ENCODE measurements around the gene COL15A1.

COL15A1 gene

GRCh38 chr9:98971168-98971914 is 27.6 kb downstream of the COL15A1 start:
- no peak for DNase-seq (ENCODE audit: low read depth)
- H3K4me3 ChIP-seq (ENCODE audit: low read depth, low read length): no peak overlapping the region
- in situ Hi-C loops (cut with HindIII; ENCODE audit: low sequenced_read_pairs): loop anchor here (10.0 kb wide), 1 partner anchor 127 kb away; no protein-coding TSS in a partner anchor
- TF ChIP-seq CTCF (IDR thresholded peaks at IDR 0.05; ENCODE audit: low read depth, low read length, missing control alignments): no peak

- no peak for TF ChIP-seq CTCF (IDR thresholded peaks at IDR 0.05; ENCODE audit: low read depth, low read length, missing control alignments)
- DNase-seq (ENCODE audit: low read depth): no peak
- in situ Hi-C loops (cut with HindIII; ENCODE audit: low sequenced_read_pairs): loop anchor here (10.0 kb wide), 1 partner anchor 127 kb away; no protein-coding TSS in a partner anchor
- H3K4me3 ChIP-seq (ENCODE audit: low read depth, low read length): no peak overlapping the region
These were observed 28.2 kb downstream of the COL15A1 start for GRCh38 chr9:98971915-98972223.

GRCh38 chr9:98972716-98973115 is 29.0 kb downstream of the COL15A1 start:
- in situ Hi-C loops (cut with HindIII; ENCODE audit: low sequenced_read_pairs): loop anchor here (10.0 kb wide), 1 partner anchor 128 kb away; no protein-coding TSS in a partner anchor
- DNase-seq (ENCODE audit: low read depth): no peak
- TF ChIP-seq CTCF (IDR thresholded peaks at IDR 0.05; ENCODE audit: low read depth, low read length, missing control alignments): no peak
- no peak overlapping the region for H3K4me3 ChIP-seq (ENCODE audit: low read depth, low read length)

GRCh38 chr9:98973171-98973570 is 29.5 kb downstream of the COL15A1 start:
- no peak overlapping the region for H3K4me3 ChIP-seq (ENCODE audit: low read depth, low read length)
- no peak for TF ChIP-seq CTCF (IDR thresholded peaks at IDR 0.05; ENCODE audit: low read depth, low read length, missing control alignments)
- in situ Hi-C loops (cut with HindIII; ENCODE audit: low sequenced_read_pairs): loop anchor here (10.0 kb wide), 1 partner anchor 128 kb away; no protein-coding TSS in a partner anchor
- DNase-seq (ENCODE audit: low read depth): no peak

- no peak for TF ChIP-seq CTCF (IDR thresholded peaks at IDR 0.05; ENCODE audit: low read depth, low read length, missing control alignments)
- in situ Hi-C loops (cut with HindIII; ENCODE audit: low sequenced_read_pairs): loop anchor here (10.0 kb wide), 1 partner anchor 129 kb away; no protein-coding TSS in a partner anchor
- H3K4me3 ChIP-seq (ENCODE audit: low read depth, low read length): no peak overlapping the region
- DNase-seq (ENCODE audit: low read depth): no peak
These were observed 29.9 kb downstream of the COL15A1 start for GRCh38 chr9:98973576-98973975.

GRCh38 chr9:98974106-98974505 is 30.4 kb downstream of the COL15A1 start:
- no peak overlapping the region for H3K4me3 ChIP-seq (ENCODE audit: low read depth, low read length)
- in situ Hi-C loops (cut with HindIII; ENCODE audit: low sequenced_read_pairs): loop anchor here (10.0 kb wide), 1 partner anchor 129 kb away; no protein-coding TSS in a partner anchor
- no peak for DNase-seq (ENCODE audit: low read depth)
- TF ChIP-seq CTCF (IDR thresholded peaks at IDR 0.05; ENCODE audit: low read depth, low read length, missing control alignments): no peak
